Uterus (tissue), 4 donors: Measurements from ENCODE around the gene MANEA. TPM values are rescaled to one million over a fixed set of nuclear protein-coding genes. Genes with fewer than 3 reads are reported as not detected.
A peak's percentile ranks its signal among the peaks of the same experiment; 100 is the strongest.

Experiments
- DNase-seq, 2 donors: peaks; one replicate each; pipeline ENCODE4 v3.0.0-alpha.2; 2019 to 2020
- H3K27ac ChIP-seq, 2 donors: fragments of 200-600 bp; sonication (generic); 1 replicate in 1 of 2; 2 replicates in 1 of 2; pipeline ENCODE4 v1.5.1; 2016 to 2018
- H3K27me3 ChIP-seq, 2 donors: fragments of 200-600 bp; sonication (generic); one replicate each; pipeline ENCODE4 v1.5.1; 2018 to 2019; ENCODE audit warnings: control low read depth in 1 of 2
- H3K36me3 ChIP-seq, 2 donors: fragments of 200-600 bp; sonication (generic); one replicate each; pipeline ENCODE4 v1.5.1; 2019; ENCODE audit warnings: control low read depth in 1 of 2
- H3K4me1 ChIP-seq, 2 donors: fragments of 200-600 bp; sonication (generic); one replicate each; pipeline ENCODE4 v1.5.1; 2018 to 2019; ENCODE audit warnings: control low read depth in 1 of 2
- H3K4me3 ChIP-seq, 2 donors: fragments of 200-600 bp; sonication (generic); 1 replicate in 1 of 2; 2 replicates in 1 of 2; pipeline ENCODE4 v1.5.1; 2018 to 2019; ENCODE audit warnings: mild to moderate bottlenecking in 1 of 2
- H3K9me3 ChIP-seq, 2 donors: fragments of 200-600 bp; sonication (generic); one replicate each; pipeline ENCODE4 v1.5.1; 2019; ENCODE audit warnings: control low read depth in 1 of 2
- POLR2A ChIP-seq, 2 donors: fragments of 450-650 bp; IDR thresholded peaks; one replicate each; pipeline ENCODE4 v1.6.1; 2016; ENCODE audit warnings: antibody characterized with exemption in 2 of 2, mild to moderate bottlenecking in 1 of 2, moderate library complexity in 1 of 2
- intact Hi-C: fragments of 100-400 bp; cut with DNase I; formaldehyde crosslinking; loops from one replicate; pipeline ENCODE4 v1.15.1; 2023; ENCODE audit warnings: low total_unique reads
- total RNA-seq, 4 donors: library from RNA; depleted of rRNA in 3 of 4; stranded (reverse); fragments of >200 nt in 3 of 4; gene quantifications; one replicate each; pipeline versions ENCODE4 v1.1.0 to v1.2.4, GENCODE V29; 2014 to 2023
- TF ChIP-seq, protein P1 (sequence below), 4 experiments: fragments of 200-600 bp in 2 of 4; fragments of 450-650 bp in 2 of 4; sonication (generic) in 2 of 4; IDR thresholded peaks; one replicate each; pipeline ENCODE4 v1.5.1; 2016 to 2019; ENCODE audit warnings: antibody characterized with exemption in 4 of 4, mild to moderate bottlenecking in 2 of 4, moderate library complexity in 1 of 4
- donor health status: DM: yes; HTN: yes; CAD: no.

Gene MANEA
- total RNA-seq, 4 donors from 2014 or later = 7.4 to 30.5 (median 10.7) TPM

DNA sequence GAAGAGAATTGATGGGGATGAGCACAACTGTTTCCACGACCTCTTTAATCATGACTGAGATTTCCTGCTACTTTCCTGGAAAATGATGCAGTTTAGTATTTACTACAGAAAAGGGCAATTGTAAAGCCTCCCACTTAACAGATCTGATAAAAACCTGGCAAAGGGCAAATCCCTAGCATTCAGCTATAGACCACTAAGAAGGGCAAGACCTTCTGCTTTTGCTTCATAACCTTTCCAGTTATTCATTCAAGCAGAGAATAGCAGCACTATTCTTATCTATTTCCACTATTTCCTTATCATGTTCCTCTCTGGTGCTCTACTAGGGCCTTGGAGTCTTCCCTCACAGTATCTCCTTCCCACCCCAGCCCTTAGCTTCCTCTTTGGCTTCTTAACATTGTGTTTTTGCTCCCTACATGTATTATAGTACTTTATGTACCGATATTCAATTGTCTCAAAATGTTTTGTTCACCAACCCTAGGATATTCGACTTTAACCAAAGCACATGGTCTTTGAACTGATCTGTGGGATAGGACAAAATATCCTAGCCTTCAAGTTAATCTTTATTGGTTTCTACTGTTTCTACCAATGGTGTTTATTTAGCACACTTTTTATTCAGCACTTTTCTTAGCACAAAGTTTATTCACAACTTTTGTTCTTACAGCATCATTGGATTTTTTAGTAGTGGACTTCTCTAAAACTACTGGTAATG is 32.7 kb upstream of the MANEA start:
- TF ChIP-seq POLR2A (IDR thresholded peaks at IDR 0.05) = no peak
- no peak overlapping the region for H3K4me3 ChIP-seq
- no peaks in the 10 kb centered on the region for H3K4me1 ChIP-seq
- no peaks in the 10 kb centered on the region for H3K27me3 ChIP-seq
- no peaks in the 10 kb centered on the region for H3K36me3 ChIP-seq
- no peaks in the 10 kb centered on the region for H3K9me3 ChIP-seq
- no peak for DNase-seq
- intact Hi-C loops = no loop called here
- peak overlapping the region; percentile 32 to 48 for H3K27ac ChIP-seq

DNA sequence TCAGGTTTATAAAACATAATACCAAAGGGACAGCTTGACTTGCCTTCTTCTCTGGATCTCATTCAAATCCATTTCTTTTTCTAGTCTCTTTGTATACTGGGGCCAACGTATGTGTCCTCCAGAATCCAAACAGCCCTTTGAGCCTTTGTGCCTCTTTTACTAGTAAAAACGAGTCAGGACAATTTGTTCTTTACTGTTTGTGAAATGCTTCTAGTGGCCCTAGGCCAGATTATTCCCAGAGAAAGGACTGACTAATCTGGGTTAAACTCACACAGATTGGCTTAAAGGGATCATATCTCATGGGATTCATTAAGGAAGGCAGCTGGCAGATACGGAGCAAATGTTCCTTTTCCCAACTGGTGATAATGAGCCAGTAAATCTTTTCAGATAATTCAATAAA is 32.1 kb upstream of the MANEA start:
- Histone ChIP-seq H3K27me3 (no peaks in the 10 kb centered on the region), H3K27ac (peak overlapping the region; percentile 32 to 48), H3K4me1 (no peaks in the 10 kb centered on the region), H3K36me3 (no peaks in the 10 kb centered on the region), H3K9me3 (no peaks in the 10 kb centered on the region), H3K4me3 (no peak overlapping the region)
- TF ChIP-seq POLR2A (IDR thresholded peaks at IDR 0.05) = no peak
- TF ChIP-seq, protein P1, sequence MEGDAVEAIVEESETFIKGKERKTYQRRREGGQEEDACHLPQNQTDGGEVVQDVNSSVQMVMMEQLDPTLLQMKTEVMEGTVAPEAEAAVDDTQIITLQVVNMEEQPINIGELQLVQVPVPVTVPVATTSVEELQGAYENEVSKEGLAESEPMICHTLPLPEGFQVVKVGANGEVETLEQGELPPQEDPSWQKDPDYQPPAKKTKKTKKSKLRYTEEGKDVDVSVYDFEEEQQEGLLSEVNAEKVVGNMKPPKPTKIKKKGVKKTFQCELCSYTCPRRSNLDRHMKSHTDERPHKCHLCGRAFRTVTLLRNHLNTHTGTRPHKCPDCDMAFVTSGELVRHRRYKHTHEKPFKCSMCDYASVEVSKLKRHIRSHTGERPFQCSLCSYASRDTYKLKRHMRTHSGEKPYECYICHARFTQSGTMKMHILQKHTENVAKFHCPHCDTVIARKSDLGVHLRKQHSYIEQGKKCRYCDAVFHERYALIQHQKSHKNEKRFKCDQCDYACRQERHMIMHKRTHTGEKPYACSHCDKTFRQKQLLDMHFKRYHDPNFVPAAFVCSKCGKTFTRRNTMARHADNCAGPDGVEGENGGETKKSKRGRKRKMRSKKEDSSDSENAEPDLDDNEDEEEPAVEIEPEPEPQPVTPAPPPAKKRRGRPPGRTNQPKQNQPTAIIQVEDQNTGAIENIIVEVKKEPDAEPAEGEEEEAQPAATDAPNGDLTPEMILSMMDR (IDR thresholded peaks at IDR 0.05) = no peak
- intact Hi-C loops = no loop called here
- peak in 1 of 2 donors; percentile 48 for DNase-seq

DNA sequence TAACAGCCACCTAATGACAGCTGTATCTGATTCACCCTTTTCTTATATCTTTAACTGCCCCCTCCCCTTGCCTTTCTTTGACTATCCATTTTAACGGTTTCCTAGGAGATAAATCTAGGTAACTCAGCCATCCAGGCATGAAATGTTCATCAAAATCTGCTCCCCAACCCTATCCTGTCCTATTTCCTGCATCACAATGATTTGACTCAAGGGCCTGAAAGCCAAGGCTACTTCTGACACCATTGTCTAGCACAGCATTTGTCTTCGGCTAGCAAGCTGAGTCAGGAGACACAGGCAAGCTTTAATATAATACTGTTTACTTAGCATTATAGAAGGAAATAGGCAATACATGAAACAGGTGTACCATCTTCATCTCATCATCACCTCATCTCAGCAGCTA is 31.6 kb upstream of the MANEA start:
- Histone ChIP-seq H3K27ac (peak overlapping the region in 1 of 2 donors; percentile 19), H3K36me3 (no peaks in the 10 kb centered on the region), H3K9me3 (no peaks in the 10 kb centered on the region), H3K27me3 (no peaks in the 10 kb centered on the region), H3K4me3 (no peak overlapping the region), H3K4me1 (no peaks in the 10 kb centered on the region)
- intact Hi-C loops = no loop called here
- TF ChIP-seq, protein P1 (IDR thresholded peaks at IDR 0.05) = no peak
- no peak for TF ChIP-seq POLR2A (IDR thresholded peaks at IDR 0.05)
- no peak for DNase-seq

DNA sequence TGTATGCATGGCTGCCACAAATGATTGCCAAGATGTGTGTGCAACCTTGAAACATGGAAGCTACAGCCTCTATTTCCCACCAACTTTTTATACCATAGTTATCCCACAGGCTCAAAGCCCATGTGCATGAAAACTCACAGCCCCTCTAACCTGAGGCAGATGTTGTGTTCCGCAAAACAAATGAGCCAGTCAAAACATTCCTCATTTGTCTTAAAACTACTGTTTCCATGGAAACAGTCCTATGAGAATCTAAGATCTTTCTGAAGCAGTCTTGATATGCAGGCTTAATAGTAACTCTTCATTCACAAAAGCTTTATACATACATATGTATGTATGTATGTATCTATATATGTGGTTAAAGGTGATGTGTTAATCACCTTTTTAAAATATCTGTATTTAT is 31.2 kb upstream of the MANEA start:
- H3K36me3 ChIP-seq = no peaks in the 10 kb centered on the region
- no peaks in the 10 kb centered on the region for H3K27me3 ChIP-seq
- no peak overlapping the region for H3K27ac ChIP-seq
- H3K4me3 ChIP-seq = no peak overlapping the region
- DNase-seq = no peak
- intact Hi-C loops = no loop called here
- H3K4me1 ChIP-seq = no peaks in the 10 kb centered on the region
- no peaks in the 10 kb centered on the region for H3K9me3 ChIP-seq
- no peak for TF ChIP-seq POLR2A (IDR thresholded peaks at IDR 0.05)
- TF ChIP-seq, protein P1 (IDR thresholded peaks at IDR 0.05) = no peak

DNA sequence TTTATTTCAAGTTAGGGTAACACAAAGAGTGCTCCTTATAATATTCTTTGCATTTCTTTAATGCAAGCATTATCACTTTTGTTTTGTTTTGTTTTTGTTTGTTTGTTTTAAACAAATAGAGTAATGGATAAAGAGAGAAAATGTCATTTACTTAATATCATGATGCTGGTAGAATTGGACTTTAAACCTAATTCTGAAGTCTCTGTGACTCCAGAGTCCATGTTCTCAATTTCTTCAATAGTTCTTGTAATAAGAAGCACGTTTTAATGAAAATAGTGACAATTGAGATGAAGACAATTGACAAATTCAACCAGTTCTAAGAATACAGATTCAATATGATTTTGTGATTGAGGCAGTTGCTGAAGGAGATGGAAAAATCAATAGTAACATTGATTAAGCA is 30.3 kb upstream of the MANEA start:
- H3K27ac ChIP-seq = no peak overlapping the region
- no peaks in the 10 kb centered on the region for H3K27me3 ChIP-seq
- TF ChIP-seq, protein P1 (IDR thresholded peaks at IDR 0.05) = no peak
- TF ChIP-seq POLR2A (IDR thresholded peaks at IDR 0.05) = no peak
- intact Hi-C loops = no loop called here
- no peaks in the 10 kb centered on the region for H3K4me1 ChIP-seq
- H3K36me3 ChIP-seq = no peaks in the 10 kb centered on the region
- no peaks in the 10 kb centered on the region for H3K9me3 ChIP-seq
- DNase-seq = no peak
- H3K4me3 ChIP-seq = no peak overlapping the region
